Measurements from ENCODE around the gene TMF1.

The TMF1 gene, protein sequence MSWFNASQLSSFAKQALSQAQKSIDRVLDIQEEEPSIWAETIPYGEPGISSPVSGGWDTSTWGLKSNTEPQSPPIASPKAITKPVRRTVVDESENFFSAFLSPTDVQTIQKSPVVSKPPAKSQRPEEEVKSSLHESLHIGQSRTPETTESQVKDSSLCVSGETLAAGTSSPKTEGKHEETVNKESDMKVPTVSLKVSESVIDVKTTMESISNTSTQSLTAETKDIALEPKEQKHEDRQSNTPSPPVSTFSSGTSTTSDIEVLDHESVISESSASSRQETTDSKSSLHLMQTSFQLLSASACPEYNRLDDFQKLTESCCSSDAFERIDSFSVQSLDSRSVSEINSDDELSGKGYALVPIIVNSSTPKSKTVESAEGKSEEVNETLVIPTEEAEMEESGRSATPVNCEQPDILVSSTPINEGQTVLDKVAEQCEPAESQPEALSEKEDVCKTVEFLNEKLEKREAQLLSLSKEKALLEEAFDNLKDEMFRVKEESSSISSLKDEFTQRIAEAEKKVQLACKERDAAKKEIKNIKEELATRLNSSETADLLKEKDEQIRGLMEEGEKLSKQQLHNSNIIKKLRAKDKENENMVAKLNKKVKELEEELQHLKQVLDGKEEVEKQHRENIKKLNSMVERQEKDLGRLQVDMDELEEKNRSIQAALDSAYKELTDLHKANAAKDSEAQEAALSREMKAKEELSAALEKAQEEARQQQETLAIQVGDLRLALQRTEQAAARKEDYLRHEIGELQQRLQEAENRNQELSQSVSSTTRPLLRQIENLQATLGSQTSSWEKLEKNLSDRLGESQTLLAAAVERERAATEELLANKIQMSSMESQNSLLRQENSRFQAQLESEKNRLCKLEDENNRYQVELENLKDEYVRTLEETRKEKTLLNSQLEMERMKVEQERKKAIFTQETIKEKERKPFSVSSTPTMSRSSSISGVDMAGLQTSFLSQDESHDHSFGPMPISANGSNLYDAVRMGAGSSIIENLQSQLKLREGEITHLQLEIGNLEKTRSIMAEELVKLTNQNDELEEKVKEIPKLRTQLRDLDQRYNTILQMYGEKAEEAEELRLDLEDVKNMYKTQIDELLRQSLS

DNA sequence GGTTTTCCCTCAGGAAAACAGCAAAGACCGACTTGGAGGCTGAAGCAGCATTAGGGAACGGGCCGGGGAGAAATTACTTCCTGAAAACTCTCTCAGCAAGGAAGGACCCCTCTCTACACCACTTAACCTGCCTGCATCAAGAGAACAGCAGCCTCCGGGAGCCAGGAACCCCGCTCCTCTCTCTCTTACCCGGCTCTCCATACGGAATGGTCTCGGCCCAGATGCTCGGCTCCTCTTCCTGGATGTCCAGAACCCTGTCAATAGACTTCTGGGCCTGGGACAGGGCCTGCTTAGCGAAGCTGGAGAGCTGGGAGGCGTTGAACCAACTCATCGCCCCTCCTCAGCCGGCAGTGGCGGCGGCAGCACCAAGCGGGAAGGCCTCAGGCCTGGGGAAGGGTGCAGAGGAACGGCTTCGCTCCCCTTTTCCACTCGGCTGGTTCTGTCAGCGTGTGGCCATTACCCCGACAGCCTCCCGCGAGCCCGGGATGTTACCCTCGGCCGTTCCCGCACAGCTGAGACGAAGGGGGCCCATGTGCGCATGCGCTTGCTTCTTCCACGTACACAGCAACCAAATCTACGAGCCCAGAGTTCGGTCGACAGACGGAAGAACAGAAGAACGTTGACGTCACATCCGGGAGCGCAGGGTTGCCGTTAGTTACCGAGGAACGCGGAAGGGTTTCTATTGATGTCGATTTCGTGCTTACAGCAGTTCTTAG, at the start of gene TMF1:
TSS of gene TMF1 (minus strand) at position 578 of the 716 bp plus-strand sequence. CDS start at position 331, 247 bp downstream.
- DNase-seq: no peak

DNA sequence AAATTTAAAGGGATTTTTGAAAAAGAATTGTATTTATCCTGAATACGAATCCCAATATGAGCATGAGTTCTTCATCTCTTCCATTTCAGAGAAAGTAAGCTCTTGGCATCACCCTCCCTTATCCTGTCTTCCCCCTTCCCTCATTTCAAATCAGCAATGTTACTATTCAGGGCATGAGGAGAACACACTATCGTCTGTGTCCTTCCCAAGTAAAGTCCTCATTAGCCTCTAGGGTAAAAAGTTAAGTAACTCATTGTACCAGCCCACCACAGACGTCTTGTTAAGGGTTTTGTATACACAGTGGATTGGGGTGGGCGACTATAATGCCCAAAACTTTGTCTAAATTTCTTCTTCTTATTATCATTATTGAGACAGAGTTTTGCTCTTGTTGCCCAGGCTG, 47.4 kb upstream of the TMF1 start:
- no peak for DNase-seq

DNA sequence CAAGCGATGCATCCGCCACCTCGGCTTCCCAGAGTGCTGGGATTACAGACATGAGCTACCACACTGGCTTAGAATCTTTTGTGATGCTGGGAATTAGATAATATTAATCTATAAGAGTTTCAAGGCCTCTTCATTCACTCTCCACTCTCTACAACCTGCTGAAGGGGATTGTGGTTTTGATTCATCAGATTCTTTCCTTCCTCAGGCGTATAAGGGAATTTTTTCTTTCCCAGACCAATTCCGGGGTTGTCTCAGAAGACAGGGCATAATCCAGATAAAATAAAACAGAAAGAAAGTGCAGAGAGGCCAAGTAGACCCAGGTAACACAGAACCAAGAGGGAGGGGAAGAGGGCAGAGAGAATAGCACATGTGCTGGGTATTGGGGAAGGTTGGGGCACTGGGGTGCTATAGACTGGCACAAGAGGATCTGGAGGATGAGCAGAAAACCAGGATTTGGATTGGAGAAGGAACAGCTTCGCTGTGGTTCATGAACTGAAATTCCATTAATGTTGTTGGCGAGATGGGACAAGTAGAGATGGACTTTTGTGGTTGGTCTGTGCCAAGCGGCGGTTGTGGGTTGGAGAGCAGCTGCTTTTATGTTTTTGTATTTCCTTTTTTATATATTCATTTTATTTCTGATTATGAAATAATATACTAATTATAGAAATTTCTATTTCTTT, 45.4 kb upstream of the TMF1 start:
- no peak for DNase-seq

GRCh38 chr3:69096299-69096698, 44.2 kb upstream of the TMF1 start:
- DNase-seq: no peak

- no peak for DNase-seq
These were observed 43.5 kb upstream of the TMF1 start for GRCh38 chr3:69095636-69096035.

GRCh38 chr3:69094467-69095205, 42.5 kb upstream of the TMF1 start:
- DNase-seq: no peak

DNA sequence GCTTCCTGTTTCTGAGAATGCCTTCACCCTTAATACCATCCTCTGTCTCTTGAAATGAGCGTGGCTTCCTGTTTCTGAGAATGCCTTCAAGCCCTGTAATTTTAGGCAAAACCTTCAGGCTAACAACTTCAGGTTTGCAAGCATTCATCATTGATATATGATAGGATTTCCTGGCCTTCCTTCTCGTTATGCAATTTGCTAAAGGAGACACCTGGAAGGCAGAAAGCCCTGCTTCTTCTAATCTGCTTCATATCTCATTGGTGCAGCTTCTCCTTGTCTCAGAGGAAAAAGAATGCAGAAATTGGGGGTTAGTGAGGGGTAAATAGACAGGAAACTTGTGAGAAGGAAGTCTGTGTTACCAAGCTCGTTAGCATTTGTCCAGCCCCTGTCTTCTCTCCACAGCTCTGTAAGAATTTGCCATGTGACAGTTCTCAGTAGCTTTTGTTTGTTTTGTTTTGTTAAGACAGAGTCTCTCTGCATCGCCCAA, 39.9 kb upstream of the TMF1 start:
- DNase-seq: no peak

- DNase-seq: no peak
These were observed 39.4 kb upstream of the TMF1 start for GRCh38 chr3:69091389-69092029.

DNA sequence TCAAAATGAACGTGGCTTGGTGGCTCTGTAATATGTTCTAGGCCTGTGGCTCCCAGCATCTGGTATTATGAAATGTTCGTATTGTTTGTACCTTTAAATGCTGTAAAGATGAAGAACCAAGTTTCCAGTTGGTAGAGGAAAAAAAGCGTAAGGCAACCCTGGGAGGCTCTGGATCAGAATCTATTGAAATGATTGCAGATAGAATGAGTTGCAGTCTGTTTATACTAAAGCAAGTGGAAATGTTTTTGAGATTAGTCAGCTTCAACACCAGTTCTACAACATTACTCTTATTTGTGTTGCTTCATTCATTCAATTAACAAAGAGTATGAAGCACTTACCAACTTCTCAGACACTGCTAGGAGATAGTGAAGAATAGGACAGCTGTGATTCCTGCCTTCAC, 37.9 kb upstream of the TMF1 start:
- DNase-seq: no peak

GRCh38 chr3:69088063-69088462, 35.9 kb upstream of the TMF1 start:
- no peak for DNase-seq

DNA sequence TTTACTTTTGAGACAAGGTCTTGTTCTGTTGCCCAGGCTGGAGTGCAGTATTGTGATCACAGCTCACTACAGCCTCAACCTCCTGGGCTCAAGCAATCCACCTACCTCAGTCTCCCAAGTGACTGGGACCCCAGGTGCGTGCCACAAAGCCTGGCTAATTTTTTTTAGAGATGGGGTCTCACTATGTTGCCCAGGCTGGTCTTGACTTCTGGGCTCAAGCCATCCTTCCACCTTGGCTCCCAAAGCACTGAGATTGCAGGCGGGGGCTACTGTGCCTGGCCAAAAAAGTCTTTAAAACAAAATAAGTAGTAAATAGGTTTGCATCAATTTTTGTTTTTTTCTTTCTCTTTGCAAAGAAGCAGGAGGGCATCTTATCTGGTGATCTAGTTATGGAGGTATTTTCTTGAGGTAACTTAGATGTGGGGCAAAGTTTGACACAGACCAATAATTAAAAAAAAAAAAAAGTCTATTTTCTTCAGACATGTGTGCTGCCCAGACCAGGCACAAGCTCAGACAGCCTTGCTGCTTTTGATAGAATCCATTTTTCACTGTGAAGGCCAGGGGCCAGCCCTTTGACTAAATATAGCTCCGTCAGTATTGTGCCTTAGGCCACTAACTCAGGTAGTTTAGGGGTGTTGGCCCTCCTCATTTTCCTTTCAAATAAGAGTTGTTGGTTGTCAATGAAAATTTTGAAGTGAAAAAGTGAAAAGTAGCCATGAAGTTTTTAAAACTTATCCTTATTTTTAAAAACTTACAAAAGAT, 35.1 kb upstream of the TMF1 start:
- no peak for DNase-seq

GRCh38 chr3:69085833-69086722, 33.9 kb upstream of the TMF1 start:
- DNase-seq: peak; percentile 23

GRCh38 chr3:69085168-69085832, 33.2 kb upstream of the TMF1 start:
- DNase-seq: no peak

DNA sequence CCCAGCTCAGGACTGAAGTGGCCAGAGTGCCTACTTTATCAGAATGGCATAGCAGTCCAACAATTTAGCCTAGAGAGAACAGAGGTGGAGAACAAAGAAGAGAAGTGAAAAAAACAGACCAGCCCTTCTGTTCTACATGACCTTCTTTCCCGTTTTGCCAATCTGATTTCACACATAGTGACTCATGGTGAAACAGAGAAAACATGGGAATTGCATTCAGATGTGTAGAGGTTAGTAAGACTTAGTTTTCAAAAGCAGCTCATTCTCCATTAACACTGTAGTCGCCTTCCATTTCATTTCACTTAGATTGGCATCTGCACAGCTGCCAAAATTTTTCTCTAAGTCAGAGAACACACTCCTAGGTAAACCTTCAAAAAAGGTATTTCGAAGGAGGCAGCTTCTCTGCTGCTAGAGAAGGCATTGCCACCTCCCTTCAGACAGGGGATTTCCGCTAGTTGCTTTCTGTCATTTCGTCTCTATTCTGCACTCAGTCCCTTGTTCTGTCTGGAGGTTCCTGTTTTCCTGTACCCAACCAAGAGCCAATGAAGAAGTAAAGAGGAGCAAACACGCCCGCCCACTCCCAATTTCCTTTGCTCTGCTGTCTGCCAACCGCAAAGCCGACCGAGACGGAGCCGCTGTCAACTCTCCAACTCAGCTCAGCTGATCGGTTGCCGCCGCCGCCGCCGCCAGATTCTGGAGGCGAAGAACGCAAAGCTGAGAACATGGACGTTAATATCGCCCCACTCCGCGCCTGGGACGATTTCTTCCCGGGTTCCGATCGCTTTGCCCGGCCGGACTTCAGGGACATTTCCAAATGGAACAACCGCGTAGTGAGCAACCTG, 32.4 kb upstream of the TMF1 start, which contains the start of gene ARL6IP5:
TSS of gene ARL6IP5 (plus strand) at position 612 of the 842 bp plus-strand sequence. CDS start at position 723, 111 bp downstream.
- peak; percentile 79 for DNase-seq

DNA sequence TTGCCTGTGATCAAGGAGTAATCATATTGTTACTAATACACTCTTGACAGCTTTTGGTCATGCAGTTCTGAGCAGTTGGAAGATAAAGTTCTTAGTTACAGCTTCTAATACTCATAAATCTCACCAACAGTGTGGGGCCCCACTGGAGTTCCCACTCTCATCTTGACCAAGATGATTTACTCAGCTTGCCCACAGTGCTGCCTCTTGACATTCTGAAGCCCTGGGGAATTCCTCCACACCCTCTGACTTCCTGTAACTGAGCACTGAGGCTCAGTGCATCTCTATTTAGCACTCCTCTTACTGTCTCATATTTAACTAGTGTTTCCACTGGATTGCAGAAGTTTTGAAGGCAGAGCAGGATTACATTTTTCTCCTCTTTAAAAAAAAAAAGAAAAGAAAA, 30.7 kb upstream of the TMF1 start:
- no peak for DNase-seq

DNA sequence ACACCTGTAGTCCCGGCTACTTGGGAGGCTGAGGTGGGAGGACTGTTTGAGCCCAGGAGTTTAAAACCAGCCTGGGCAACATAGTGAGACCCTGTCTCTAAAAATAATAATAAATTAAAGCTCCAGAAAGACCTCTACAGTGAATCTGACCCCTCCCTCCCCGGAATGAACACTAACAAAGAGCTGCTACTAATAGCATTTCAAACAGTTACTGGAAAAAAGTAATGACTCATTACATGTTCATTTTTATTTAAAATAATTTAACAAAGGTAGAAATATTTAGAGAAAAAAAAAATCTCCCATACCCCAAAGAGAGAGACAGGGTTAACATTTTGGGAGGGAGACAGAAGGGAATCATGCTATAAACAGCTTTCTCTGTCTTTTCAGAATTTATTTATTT, 30.2 kb upstream of the TMF1 start:
- DNase-seq: no peak

GRCh38 chr3:69081583-69082262, 29.6 kb upstream of the TMF1 start:
- no peak for DNase-seq

Data from NCI-H510A treated with DMSO at 0.1 percent for 48 hours (cell line).